Neural cell (in vitro differentiated cells): ENCODE measurements around the gene GRIN3A.

Experiments
- EP300 ChIP-seq: fragments of 450-650 bp; conservative IDR thresholded peaks from 2 replicates; pipeline ENCODE4 v1.6.1; 2014; ENCODE audit warnings: antibody characterized with exemption, mild to moderate bottlenecking, moderate library complexity; ENCODE audit not compliant: poor library complexity, severe bottlenecking
- EZH2 ChIP-seq: fragments of 200-600, 300-800 bp; shearing (Covaris generic), sonication (generic); IDR thresholded peaks from 2 replicates; pipeline ENCODE4 v1.6.1; 2014; ENCODE audit warnings: antibody characterized with exemption, low read length, borderline replicate concordance, mild to moderate bottlenecking; ENCODE audit not compliant: insufficient read depth, poor library complexity, severe bottlenecking
- MXI1 ChIP-seq: fragments of 450-650 bp; conservative IDR thresholded peaks from 2 replicates; pipeline ENCODE4 v1.6.1; 2014; ENCODE audit warnings: antibody characterized with exemption, mild to moderate bottlenecking; ENCODE audit not compliant: poor library complexity, severe bottlenecking
- POLR2AphosphoS5 ChIP-seq: IDR thresholded peaks from 2 replicates; pipeline ENCODE4 v1.6.1; 2012
- RAD21 ChIP-seq: fragments of 450-650 bp; conservative IDR thresholded peaks from 2 replicates; pipeline ENCODE4 v1.6.1; 2014; ENCODE audit warnings: antibody characterized with exemption, mild to moderate bottlenecking, moderate library complexity
- TAF1 ChIP-seq: IDR thresholded peaks from 2 replicates; pipeline ENCODE4 v1.6.1; 2012; ENCODE audit warnings: low read depth
- TF ChIP-seq, protein P1 (sequence below): fragments of 450-650 bp; IDR thresholded peaks from 2 replicates; pipeline ENCODE4 v1.5.1; 2014; ENCODE audit warnings: antibody characterized with exemption, mild to moderate bottlenecking, moderate library complexity; ENCODE audit not compliant: poor library complexity, severe bottlenecking
- TF ChIP-seq, protein P2 (sequence below): IDR thresholded peaks from 2 replicates; pipeline ENCODE4 v1.6.1; 2012; ENCODE audit warnings: borderline replicate concordance

DNA sequence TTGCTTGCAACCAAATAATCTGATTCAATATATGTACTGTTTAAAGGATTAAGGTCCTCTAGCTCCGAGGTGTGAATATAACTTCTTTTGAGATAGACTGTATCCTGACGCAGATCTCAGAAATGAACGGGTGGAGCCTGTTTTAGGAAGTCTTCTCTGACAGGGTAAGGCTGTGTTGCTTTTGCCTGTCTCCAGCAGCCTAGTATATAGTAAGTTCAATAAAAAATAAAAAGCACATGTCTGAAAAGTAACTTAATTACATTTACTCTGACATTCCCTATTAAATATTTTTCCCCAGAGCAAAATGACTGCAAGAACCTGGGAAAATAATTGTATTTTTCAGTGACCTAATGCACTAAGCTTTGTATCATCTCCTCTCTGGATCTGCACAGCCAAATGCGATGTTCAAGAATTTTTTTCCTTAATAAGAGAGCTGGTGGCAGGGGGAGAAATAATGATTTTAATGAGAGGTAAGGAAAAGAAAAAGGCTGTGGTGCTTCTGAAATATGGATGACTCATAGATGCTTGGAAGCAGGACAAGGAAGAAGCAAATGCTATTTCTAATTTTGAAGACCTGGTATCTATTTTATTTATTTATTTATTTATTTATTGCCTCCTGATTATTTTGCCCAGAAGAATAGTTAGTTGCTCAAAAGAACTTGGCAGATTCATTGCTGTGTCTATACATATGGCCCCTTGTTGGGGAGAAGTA is 151.0 kb downstream of the GRIN3A start:
- TF ChIP-seq, protein P1, sequence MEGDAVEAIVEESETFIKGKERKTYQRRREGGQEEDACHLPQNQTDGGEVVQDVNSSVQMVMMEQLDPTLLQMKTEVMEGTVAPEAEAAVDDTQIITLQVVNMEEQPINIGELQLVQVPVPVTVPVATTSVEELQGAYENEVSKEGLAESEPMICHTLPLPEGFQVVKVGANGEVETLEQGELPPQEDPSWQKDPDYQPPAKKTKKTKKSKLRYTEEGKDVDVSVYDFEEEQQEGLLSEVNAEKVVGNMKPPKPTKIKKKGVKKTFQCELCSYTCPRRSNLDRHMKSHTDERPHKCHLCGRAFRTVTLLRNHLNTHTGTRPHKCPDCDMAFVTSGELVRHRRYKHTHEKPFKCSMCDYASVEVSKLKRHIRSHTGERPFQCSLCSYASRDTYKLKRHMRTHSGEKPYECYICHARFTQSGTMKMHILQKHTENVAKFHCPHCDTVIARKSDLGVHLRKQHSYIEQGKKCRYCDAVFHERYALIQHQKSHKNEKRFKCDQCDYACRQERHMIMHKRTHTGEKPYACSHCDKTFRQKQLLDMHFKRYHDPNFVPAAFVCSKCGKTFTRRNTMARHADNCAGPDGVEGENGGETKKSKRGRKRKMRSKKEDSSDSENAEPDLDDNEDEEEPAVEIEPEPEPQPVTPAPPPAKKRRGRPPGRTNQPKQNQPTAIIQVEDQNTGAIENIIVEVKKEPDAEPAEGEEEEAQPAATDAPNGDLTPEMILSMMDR: no peak
- TF ChIP-seq POLR2AphosphoS5 (no peak), EP300 (no peak), TAF1 (no peak), EZH2 (no peak), MXI1 (no peak), RAD21 (no peak)
- TF ChIP-seq, protein P2, sequence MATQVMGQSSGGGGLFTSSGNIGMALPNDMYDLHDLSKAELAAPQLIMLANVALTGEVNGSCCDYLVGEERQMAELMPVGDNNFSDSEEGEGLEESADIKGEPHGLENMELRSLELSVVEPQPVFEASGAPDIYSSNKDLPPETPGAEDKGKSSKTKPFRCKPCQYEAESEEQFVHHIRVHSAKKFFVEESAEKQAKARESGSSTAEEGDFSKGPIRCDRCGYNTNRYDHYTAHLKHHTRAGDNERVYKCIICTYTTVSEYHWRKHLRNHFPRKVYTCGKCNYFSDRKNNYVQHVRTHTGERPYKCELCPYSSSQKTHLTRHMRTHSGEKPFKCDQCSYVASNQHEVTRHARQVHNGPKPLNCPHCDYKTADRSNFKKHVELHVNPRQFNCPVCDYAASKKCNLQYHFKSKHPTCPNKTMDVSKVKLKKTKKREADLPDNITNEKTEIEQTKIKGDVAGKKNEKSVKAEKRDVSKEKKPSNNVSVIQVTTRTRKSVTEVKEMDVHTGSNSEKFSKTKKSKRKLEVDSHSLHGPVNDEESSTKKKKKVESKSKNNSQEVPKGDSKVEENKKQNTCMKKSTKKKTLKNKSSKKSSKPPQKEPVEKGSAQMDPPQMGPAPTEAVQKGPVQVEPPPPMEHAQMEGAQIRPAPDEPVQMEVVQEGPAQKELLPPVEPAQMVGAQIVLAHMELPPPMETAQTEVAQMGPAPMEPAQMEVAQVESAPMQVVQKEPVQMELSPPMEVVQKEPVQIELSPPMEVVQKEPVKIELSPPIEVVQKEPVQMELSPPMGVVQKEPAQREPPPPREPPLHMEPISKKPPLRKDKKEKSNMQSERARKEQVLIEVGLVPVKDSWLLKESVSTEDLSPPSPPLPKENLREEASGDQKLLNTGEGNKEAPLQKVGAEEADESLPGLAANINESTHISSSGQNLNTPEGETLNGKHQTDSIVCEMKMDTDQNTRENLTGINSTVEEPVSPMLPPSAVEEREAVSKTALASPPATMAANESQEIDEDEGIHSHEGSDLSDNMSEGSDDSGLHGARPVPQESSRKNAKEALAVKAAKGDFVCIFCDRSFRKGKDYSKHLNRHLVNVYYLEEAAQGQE: no peak
